Occipital lobe (tissue), 2 donors: ENCODE data around the gene PTPN2. TPM values are rescaled to one million over a fixed set of nuclear protein-coding genes. Genes with fewer than 3 reads are reported as not detected.
"Not testable (repeated sequence)": the region's sequence is repeated elsewhere in the genome, so short reads cannot be mapped to it uniquely, and the experiment has no call there.

ENCODE experiments used
- DNase-seq: peaks from one replicate; lab custom pipeline; 2025; lab: John Stamatoyannopoulos, UW
- total RNA-seq: library from RNA; depleted of rRNA; stranded (reverse); fragments of >200 nt; gene quantifications from one replicate; pipeline ENCODE4 v1.2.3, GENCODE V29; 2014

The PTPN2 gene
- 94.7 TPM for total RNA-seq

DNA sequence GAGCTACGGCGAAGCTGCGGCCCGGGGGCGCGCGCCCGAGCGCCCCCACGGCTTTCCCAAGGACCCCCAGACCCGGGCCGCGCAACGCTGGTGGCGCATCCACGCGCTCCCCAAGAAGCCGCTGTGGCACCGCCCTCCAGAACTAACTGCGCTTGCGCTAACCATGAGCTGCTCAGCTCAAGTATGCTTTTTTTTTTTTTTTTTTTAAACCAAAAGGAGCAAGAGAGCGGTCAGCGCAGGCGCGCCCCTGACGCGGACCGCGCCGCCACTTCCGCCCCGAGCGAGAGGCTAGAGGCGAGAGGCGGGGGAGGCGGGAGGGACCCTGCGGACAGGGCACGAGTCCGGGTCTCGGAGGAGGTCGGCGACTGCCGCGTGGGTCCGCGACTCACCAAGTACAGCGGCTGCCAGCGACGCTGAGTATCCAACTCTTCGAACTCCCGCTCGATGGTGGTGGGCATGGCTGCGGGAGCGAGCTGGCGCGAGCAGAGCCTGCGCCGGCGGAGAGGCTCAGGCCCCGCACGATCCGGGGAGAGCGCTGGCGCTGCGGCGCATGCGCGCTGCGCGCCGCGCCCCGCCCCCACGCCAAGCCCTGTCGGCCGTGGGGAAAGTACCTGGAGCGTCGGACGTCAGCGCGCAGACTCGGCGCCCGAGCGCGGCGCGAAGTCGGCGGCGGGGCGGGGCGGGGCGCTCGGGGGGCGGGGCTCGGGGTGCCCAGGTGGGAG, at the start of gene PTPN2:
Gene PTPN2, minus strand, starts transcription at position 554 of the 722 bp plus-strand sequence. Its CDS starts 96 bp downstream, at position 458.
- peak; percentile 83 for DNase-seq

DNA sequence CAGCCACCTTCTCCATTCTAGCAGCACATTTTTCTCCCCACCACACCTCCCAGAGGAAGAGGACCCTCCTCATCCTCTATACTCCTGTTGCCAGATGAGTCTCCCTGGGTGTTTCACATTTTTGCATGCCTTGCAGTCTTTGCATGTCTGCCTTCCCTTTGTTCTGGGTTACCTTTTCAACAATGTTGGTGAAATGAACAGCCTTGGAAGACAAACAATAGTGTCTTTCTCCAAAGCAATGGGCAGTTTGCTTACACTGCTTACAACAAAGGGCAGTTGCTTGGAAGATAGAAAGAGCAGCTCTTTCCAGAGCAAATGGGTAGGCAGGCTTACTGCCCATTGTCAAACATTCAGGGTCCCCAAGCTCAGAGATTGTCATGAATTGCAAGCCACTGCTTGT, 49.3 kb upstream of the PTPN2 start:
- DNase-seq, result no peak

DNA sequence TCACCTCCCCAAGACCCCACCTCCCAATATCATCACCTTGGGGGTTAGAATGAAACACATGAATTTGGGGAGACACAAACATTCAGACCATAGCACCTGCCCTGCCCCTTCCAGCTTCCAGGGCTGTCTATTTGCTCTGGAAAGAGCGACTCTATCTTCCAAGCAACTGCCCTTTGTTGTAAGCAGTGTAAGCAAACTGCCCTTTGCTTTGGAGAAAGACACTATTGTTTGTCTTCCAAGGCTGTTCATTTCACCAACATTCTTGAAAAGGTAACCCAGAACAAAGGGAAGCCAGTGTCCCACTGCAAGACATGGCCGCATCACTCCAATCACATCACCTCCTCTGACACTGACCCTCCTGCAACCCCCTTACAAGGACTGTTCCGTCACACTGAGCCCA, 46.9 kb upstream of the PTPN2 start:
- no peak for DNase-seq

DNA sequence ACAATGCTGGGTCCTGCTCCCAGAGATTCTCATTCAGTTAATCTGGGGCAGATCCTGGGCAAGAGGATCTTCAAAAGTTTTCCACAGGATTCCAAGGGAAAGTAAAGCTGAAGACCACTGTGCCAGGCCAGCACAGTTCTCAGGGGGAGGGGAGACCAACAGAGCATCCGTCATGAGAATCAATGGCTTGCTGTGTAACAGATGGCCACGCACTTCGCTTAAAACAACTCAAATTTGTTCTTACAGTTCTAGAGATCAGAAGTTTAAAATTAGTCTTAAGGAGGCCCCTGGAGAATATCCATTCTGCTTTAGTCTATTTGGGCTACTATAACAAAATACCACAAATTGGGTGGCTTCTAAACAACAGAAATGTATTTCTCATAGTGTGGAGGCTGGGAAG, 46.3 kb upstream of the PTPN2 start:
- no peak for DNase-seq

DNA sequence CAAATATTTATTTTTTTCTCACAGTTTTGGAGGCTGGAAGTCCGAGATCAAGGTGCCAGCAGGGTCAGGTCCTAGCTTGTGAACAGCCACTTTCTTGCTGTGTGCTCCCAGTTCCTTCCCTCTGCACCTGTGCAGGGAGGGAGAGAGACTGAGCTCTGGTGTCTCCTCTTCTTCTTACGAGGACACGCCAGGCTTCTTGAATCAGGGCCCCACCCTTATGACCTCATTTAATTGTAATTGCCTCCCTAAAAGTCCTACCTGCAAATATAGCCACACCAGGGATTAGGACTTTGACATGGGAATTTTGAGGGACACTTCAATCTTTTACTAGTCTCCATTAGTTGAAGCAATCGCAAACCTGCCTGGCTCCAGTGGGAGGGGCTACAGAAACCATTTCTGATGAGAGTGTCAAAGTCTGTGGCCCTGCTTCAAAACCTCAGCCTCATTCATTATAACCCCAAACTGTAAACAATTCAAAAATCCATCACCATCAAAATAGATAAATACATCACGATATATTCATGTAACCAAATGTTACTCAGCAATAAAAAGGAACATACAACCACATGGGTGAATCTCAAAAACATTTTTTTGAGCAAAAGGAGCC, 45.5 kb upstream of the PTPN2 start:
- DNase-seq, result no peak

DNA sequence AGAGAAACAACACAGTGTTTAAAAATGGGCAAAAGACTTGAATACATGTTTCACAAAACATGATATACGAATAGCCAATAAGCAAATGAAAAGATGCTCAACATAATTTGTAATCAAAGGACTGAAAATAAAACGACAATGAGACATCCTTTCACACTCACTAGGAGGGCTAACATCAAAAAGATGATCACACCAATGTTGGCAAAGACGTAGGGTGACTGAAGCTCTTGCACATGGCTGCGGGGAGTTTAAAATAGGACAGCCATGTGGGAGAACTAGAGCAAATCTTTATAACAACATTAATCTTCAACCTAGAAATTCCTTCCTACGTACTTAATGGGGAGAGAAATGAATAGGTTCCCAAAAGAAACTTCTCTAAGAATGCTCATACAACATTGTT, 44.6 kb upstream of the PTPN2 start:
- no peak for DNase-seq

DNA sequence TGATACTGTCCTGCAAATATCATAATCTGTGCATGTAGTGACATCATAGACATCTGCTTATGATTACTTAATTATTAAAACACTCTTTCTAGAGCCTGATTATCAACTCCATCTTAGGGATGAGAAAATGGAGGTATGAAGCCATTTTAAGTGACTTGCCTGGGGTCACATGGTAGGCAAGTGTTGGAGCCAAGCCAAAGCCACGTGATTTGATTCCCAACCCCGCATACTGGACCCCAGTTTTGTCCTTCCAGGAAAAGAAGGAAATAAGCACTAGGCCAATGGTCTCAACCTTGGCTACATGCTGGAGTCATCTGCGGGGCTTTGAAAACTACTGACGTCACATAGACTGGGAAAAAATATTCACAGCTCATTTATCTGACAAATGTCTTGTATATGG, 44.2 kb upstream of the PTPN2 start:
- DNase-seq, result no peak

DNA sequence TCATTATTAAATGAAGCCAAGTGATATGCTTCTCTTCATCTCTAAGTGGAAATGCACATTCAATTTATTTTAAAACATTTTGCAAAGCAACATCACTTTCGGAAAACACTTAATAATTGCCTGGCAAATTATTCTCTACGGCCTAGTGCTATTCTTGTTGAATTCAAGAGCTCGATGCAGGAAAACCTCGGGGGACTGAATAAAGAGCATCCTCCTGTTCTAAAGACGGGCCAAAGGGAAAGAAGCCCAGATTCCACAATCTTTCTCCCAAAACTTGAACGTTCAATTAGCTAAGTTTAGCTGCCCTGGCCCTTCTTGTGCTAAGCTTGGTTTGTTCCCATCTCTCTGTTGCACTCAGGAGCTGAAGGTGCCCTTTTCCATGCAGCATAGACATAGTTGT, 40.6 kb upstream of the PTPN2 start:
- no peak for DNase-seq

DNA sequence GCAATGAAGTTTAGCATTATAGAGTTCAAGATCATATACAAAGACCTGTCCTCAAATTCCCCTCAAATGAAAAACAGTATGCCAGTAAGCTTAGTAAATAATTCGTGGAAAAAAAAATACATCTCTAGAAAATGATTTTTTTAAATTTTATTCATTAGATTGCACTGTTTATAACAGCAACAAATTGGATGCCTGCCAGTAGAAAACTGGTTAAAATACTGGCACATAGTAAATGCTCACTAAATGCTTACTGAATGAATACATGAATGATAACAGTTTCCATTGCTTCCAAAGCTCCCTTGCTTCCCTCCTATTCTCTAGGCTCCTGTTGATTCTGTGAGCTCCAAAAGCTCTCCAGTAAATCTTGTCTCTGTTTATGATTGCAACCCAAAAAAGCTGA, 38.2 kb upstream of the PTPN2 start:
- no peak for DNase-seq

DNA sequence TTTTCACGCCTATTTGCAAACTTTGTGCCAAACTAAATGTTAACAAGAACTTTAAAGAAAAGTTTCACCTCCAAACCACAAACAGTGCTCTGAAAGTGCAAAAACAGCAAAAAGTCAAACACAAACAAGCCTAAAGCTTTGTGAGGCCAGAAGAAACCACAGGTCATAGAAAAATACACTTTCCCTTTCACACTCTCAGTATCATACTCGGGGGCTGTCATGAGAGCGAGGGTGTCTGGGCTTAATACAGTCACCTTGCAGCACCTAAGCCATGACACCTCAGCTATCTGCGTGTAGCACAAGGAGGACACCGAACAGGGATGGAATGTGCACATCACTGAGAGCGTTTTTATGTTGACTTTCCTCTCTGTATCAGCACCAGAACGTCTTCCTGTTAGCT, 37.1 kb upstream of the PTPN2 start:
- no peak for DNase-seq

DNA sequence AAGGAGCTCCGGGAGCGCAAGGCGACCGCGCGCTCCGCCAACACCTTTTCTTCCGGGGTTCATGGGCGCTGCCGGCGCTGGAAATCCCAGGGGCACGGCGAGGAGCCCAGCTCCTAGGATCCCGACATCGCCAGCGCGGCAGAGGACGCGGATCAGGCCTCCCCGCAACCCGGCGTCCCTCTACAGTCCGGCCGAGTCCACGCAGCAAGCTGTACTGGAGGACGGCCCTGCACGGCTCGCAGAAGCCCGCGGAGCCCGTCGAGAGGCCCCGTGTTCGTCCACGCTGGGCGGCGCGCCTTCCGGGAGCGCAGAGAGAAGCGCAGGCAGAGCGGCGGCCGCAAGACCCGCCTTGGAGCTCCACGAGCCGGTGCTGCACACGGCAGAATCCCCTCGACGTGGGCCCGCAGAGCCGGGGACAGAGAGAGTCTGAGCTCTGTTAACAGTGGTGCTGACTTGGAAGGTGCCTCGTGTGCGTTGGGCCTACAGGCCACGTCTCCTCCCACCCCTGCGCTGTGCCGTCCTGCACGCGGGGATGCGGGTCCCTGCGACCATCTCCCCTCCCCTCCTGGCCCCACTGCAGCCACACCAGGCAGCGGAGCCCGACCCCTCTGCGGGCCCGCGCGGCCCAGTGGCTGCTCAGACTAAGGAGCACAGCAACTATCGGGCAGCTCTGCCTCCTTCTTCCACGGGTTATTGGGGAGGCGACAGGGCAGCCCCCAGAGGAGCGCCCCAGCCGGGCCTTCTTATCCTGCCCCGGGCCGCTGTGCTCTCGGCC, 28.1 kb upstream of the PTPN2 start:
- no peak for DNase-seq

DNA sequence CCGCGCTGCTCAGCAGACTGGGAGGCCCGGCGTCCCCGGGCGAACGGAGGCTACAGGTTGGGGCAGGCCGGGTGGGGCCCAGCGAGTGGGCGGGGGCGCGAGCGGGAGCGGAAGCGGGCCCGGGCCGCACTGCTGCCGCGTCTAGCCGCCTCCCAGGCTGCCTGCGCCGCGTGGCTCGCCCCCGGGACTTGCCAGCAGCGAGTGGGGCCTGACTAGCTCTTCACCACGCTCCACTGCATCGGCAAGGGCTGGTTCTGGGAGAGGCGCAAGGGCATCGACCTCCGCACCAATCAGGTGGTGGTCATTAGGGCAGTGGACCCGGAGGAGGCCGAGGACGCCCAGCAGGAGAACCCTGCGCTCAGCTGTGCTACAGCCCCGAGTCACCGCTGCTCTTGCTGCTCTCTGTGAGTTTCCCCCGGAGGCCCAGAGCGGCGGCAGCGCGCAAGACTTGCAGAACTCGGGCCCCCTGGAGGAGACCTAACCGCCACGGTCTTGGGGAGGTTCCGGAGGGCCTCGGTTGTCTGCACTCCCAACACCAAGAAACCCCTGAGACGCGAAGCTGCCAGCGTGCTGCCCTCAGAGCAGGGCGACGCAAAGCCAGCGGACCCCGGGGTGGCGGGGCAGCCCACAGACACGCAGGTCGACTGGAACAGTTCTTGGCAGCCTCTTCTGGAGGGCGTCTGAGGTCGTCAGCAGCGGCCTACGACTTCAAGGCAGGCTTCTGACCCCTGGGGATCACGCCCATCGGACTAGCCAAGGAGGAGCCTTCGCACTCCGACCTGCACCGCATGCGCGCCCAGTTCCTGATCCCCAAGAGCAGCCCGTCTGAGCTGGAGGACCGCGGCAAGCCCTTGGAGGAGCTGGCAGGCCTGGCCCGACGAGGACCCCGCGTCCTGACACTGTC, 27.2 kb upstream of the PTPN2 start:
- DNase-seq, result no peak

DNA sequence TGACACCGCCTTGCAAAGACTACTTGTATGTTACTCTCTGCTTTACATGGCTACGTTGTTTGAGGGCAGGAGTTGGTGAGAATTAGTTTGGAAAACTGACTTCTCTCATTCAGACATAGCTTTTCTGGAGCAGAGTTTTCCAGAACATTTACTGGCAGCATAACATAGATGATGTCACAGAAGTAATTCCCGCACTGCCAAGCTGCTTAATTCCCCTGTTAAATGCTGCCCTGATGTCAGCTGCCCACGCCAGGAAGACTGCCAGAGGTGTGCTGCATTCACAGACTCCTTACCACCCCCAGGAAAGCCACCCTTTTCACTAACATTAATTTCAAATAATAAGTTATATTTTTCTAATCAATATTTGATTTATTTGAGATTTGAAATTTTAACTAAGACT, 24.7 kb upstream of the PTPN2 start:
- no peak for DNase-seq

DNA sequence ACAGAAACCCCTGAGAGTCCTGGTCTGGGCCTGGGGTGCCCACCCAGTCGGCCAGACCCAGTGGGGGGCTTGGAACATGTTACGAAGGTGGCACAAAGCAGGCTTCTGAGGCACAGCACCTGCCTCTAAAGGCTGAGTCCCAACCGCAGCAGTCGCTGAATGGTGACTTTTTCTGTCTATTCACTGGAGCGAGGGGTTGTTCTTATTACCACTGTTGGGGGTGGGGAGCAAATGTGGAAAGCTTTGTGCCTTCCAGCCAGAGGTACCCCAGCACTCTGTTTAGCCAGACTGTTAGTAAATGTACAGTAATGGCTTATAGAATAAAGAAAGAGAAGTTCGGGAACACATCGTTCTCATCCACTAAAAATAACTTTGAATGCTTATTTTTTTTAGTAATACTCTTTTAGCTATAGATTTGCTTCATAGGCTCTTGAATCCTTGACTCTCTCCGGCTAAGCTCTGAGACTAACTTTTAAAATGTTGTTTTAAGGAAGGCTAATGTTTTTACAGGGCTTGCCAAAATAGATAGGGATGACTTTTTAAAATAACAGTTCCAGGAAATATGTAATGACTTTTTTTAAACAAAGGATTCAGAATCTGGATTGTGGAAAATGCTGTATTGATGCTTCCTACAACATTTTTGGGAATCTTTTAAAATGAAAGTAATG, 23.4 kb upstream of the PTPN2 start:
- DNase-seq, result no peak

DNA sequence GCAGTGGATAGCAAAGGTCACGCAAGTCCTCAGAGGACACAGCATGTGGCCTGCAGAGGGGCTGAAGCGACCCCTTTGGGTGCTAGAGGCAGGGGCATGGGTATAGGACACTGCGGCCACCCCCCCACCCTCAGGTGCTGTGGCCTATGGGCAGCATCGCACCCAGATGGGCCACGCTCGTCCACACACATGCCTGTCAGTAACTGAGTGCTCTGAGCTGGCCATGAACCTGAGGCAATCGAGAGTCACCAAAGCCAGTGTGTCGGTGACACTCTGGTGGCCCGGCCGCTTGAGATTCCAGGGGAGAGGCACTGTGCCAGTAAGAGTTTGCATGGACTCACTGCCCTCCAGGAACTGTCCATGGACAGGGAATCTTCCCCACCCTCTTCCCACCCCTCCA, 22.7 kb upstream of the PTPN2 start:
- no peak for DNase-seq

DNA sequence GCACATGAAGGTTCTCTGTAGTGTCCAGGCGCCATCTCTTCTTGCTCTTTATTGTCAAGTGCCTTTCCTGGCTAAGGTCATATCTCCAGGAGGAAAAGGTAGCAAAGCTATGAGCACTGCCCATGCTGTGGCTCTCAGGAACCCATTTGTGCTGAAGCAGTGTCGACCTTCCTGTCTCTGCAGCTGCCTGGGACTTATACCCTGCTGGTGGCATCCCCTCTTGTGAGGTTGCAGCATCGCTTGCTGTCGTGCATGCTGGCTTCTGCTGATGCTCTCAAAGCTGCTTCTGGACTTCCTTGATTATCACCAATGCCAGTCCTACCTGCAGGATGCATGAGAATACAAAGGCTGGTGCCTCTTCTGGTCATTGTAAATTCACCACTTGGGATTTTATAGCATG, 22.1 kb upstream of the PTPN2 start:
- DNase-seq, result no peak

DNA sequence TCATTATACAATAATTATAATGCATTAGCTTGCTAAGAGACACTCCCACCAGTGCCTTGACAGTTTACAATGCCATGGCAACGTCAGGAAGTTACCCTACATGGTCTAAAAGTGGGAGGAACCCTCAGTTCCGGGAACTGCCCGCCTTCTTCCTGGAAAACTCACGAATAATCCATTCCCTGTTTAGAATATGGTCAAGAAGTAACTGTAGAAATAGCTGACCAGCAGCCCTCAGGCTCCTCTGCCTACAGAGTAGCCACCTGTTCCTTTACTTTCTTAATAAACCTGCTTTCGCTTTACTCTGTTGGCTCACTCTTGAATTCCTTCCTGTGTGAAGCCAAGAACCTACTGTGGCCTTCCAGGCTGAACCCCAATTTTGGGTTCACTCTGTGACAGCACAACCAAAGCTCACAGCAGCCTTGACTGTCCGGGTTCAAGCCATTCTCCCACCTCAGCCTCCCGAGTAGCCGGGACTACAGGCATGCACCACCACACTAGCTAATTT, 20.0 kb upstream of the PTPN2 start:
- no peak for DNase-seq

DNA sequence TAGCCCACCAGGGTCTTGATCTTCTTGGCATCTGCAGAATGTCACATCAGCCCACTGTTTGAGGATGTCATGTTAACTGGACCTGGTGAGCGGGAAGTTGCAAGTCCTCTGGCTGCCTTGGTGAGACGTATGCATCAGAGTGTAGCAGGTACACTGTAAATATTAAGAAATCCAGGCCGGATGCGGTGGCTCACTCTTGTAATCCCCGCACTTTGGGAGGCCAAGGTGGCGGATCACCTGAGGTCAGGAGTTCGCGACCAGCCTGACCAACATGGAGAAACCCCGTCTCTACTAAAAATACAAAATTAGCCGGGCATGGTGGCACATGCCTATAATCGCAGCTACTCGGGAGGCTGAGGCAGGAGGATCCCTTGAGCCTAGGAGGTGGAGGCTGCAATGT, 17.2 kb upstream of the PTPN2 start:
- not testable (repeated sequence) for DNase-seq

DNA sequence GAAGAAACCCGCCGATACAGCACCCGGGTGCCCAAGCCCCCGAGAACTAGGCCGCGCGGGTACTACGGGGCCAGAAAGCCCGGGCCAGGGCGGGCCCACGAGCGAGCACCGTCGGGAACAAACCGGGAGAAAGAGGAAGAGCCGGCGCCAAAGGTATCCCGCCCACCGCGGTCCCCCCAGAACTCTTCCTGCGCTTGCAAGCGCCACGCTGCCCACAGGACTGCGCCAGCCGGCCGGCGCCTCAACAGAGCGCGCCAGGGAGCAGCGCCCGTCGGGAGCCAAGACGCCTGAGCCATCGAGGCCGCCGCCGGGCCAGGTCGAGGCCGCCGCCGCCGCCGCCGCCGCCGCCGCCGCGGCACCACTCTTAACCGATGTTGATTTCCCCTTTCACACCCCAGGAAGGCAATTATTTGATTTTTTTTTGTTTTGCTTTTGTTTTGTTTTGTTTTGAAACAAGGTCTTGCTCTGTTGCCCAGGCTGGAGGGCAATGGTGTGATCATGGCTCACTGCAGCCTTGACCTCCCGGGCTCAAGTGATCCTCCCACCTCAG, 12.8 kb upstream of the PTPN2 start:
- DNase-seq, result not testable (repeated sequence)

DNA sequence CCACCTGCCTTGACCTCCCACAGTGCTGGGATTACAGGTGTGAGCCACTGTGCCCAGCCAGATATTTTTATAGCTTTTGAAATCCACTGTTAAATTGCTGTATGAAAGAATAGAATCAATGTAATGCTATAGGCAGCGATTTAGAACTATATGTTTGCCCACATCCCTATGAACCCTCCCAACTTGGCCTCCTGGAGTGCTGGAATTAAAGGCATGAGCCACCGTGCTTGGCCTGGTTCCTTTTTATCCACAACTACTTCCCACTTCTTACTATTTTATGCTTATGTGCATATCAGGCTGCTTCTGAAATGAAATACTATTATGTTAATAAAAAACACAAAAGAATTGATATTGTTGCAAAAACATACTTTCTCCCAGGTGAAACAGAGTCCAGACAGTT, 11.6 kb upstream of the PTPN2 start:
- no peak for DNase-seq

DNA sequence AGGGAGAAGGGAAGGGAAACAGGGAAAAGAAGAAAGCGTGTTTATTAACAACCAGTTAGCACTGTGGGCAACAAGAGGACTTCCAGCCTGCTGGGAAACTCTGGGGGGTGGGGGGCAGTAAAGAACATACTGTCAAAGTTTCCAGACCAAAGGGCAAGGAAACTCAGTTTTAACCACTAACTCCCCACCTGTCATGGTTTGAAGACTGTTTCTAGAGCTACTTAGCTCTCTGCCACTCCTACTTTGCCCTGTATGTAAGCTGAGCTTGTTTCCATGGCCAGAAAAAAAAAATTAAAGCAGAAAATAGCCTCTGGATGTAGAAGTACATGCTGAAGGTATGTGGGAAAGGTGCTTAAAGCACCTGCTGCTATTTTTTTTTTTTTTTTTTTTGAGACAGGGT, 11.0 kb upstream of the PTPN2 start:
- DNase-seq, result no peak
